GM19468 (cell line): ENCODE measurements around the gene FLNB.

Source experiments
- ATAC-seq: cut with Tn5 transposase; IDR thresholded peaks from one replicate; pipeline ENCODE4 v1.9.1; 2021; ENCODE audit warnings: mild to moderate bottlenecking, moderate library complexity, moderate number of reproducible peaks; ENCODE audit not compliant: unreplicated experiment; ENCODE audit errors: extremely low read depth

The FLNB gene

GRCh38 chr3:58153371-58153770 is 145.1 kb downstream of the FLNB start:
- no peak for ATAC-seq

GRCh38 chr3:58154626-58155449 is 146.6 kb downstream of the FLNB start:
- no peak for ATAC-seq

- ATAC-seq, result no peak
Measured at GRCh38 chr3:58155838-58156237, 147.6 kb downstream of the FLNB start.

- ATAC-seq, result no peak
Measured at GRCh38 chr3:58157700-58158099, 149.5 kb downstream of the FLNB start.

- ATAC-seq, result no peak
Measured at GRCh38 chr3:58158442-58159153, 150.4 kb downstream of the FLNB start.

- ATAC-seq, result no peak
Measured at GRCh38 chr3:58160399-58160798, 152.2 kb downstream of the FLNB start.

- no peak for ATAC-seq
Measured at GRCh38 chr3:58161435-58162398, 153.5 kb downstream of the FLNB start.

- ATAC-seq, result no peak
Measured at GRCh38 chr3:58163234-58163633, 155.0 kb downstream of the FLNB start.

- no peak for ATAC-seq
Measured at GRCh38 chr3:58164199-58164879, 156.1 kb downstream of the FLNB start.

GRCh38 chr3:58164906-58165821 is 156.9 kb downstream of the FLNB start:
- ATAC-seq, result no peak

- ATAC-seq, result peak; percentile 39
Measured at GRCh38 chr3:58167431-58168351, 159.5 kb downstream of the FLNB start.

GRCh38 chr3:58168498-58168897 is 160.3 kb downstream of the FLNB start:
- no peak for ATAC-seq

- ATAC-seq, result no peak
Measured at GRCh38 chr3:58169371-58169770, 161.1 kb downstream of the FLNB start.

GRCh38 chr3:58170376-58170775 is 162.2 kb downstream of the FLNB start:
- ATAC-seq, result no peak

- ATAC-seq, result no peak
Measured at GRCh38 chr3:58171126-58171525, 162.9 kb downstream of the FLNB start.

GRCh38 chr3:58173029-58173668 is 164.9 kb downstream of the FLNB start:
- no peak for ATAC-seq

- no peak for ATAC-seq
Measured at GRCh38 chr3:58173669-58174398, 165.6 kb downstream of the FLNB start.
